Karpas-422 (cell line): ENCODE measurements around the gene PREX1. TPM values are rescaled to one million over a fixed set of nuclear protein-coding genes. Genes with fewer than 3 reads are reported as not detected.
A peak's percentile ranks its signal among the peaks of the same experiment; 100 is the strongest.

Experiments used
- DNase-seq: peaks from one replicate; pipeline ENCODE4 v3.0.0-alpha.2; 2015
- H2AFZ ChIP-seq: fragments of 200-600 bp; sonication (generic); 2 replicates; pipeline ENCODE4 v1.6.1; 2014; ENCODE audit warnings: antibody characterized with exemption, low read length, mixed read lengths
- H3K27ac ChIP-seq: fragments of 200-600 bp; sonication (generic); 2 replicates; pipeline ENCODE4 v1.5.1; 2014; ENCODE audit warnings: mild to moderate bottlenecking, low read length, moderate library complexity
- H3K27me3 ChIP-seq: fragments of 200-600 bp; sonication (generic); 2 replicates; pipeline ENCODE4 v1.6.1; 2014; ENCODE audit warnings: low read length, mixed read lengths
- H3K36me3 ChIP-seq: fragments of 200-600 bp; sonication (generic); 2 replicates; pipeline ENCODE4 v1.6.1; 2014; ENCODE audit warnings: low read length, mixed read lengths; ENCODE audit not compliant: insufficient read depth
- H3K4me1 ChIP-seq: fragments of 200-600 bp; sonication (generic); 2 replicates; pipeline ENCODE4 v1.6.1; 2014; ENCODE audit warnings: mild to moderate bottlenecking, low read length, mixed read lengths
- H3K4me2 ChIP-seq: fragments of 200-600 bp; sonication (generic); 2 replicates; pipeline ENCODE4 v1.6.1; 2014; ENCODE audit warnings: low read length, low read depth, mild to moderate bottlenecking; ENCODE audit not compliant: poor library complexity, severe bottlenecking
- H3K4me3 ChIP-seq: fragments of 200-600 bp; sonication (generic); 2 replicates; pipeline ENCODE4 v1.5.1; 2014; ENCODE audit warnings: mild to moderate bottlenecking, antibody characterized with exemption, low read length, mixed read lengths
- H3K79me2 ChIP-seq: fragments of 200-600 bp; sonication (generic); 2 replicates; pipeline ENCODE4 v1.6.1; 2014; ENCODE audit warnings: mild to moderate bottlenecking, low read length, mixed read lengths
- H3K9ac ChIP-seq: fragments of 200-600 bp; sonication (generic); 2 replicates; pipeline ENCODE4 v1.6.0; 2014; ENCODE audit warnings: low read length
- H3K9me2 ChIP-seq: fragments of 200-600 bp; sonication (generic), shearing (Covaris generic); replicated peaks from 2 replicates; pipeline ENCODE4 v1.6.0; 2014; ENCODE audit warnings: mild to moderate bottlenecking, low read length, moderate library complexity; ENCODE audit not compliant: insufficient read depth
- H3K9me3 ChIP-seq: fragments of 300-700, 200-600 bp; sonication (generic); 2 replicates; pipeline ENCODE4 v1.6.1; 2014; ENCODE audit warnings: low read length, mixed read lengths
- H4K20me1 ChIP-seq: fragments of 200-600 bp; sonication (generic); 2 replicates; pipeline ENCODE4 v1.6.1; 2014; ENCODE audit warnings: mild to moderate bottlenecking, antibody characterized with exemption, low read length, low read depth; ENCODE audit not compliant: insufficient read depth
- total RNA-seq: library from RNA; depleted of rRNA; stranded (reverse); fragments of >200 nt; shearing (Covaris generic); gene quantifications from 2 replicates; pipeline ENCODE4 v1.2.3, GENCODE V29; 2014; ENCODE audit warnings: low replicate concordance

Gene PREX1
- total RNA-seq, 1 experiment from 2014 or later, result not detected

DNA sequence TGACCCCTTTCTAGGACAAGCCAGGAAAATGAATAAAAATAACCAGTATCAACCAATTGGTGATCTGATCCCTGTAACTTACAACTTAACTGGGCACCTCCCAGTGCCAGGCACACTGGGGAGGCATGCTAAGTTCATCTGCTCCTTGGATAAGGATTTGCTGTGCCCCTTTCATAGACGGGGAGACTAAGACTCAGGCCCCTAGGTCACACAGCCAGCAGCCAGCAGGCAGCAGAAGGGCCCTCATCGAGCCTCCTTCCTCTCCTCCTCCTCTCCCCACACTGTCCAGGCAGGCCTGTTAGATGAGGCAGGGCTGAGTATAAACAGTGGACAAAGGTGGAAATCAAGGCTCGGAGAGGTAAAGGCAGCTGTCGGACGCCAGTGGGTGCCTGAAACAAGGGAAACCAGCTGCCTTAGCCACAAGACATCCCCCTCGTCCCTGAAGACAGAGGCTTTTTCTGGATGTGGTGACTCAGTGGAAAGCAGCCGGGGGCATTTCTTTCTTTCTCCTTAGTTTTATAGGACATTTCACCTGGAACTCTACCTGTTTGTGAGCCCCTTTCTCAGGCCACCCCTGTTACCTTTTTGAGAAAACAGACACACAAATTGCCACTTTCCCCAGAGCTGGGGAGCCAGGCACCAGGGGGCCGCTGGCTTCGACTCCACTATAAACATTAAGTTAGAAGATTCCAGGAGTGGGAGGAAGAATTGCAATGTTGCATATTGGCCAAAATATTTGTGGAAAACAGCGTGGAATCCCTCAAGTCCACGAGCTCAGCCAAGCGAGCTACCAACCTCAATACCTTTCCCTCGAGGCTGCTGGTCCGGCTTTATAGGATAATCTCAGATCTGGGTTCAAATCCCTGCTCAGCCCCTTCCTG is 166.0 kb downstream of the PREX1 start:
- Histone ChIP-seq H3K4me2 (no peak overlapping the region), H3K79me2 (no peaks in the 10 kb centered on the region), H3K27me3 (no peaks in the 10 kb centered on the region), H3K9me2 (no peaks in the 10 kb centered on the region), H3K9me3 (no peaks in the 10 kb centered on the region), H3K4me3 (no peak overlapping the region), H3K27ac (no peak overlapping the region), H2AFZ (no peak overlapping the region), H3K36me3 (no peaks in the 10 kb centered on the region), H3K9ac (no peak overlapping the region), H3K4me1 (no peaks in the 10 kb centered on the region), H4K20me1 (no peaks in the 10 kb centered on the region; the same call in 1 of the 2 replicates)
- DNase-seq, result no peak

- no peak overlapping the region for H3K9ac ChIP-seq
- H3K79me2 ChIP-seq, result no peaks in the 10 kb centered on the region
- no peaks in the 10 kb centered on the region for H3K36me3 ChIP-seq
- H3K9me3 ChIP-seq, result no peaks in the 10 kb centered on the region
- no peak overlapping the region for H3K4me3 ChIP-seq
- H3K4me1 ChIP-seq, result no peaks in the 10 kb centered on the region
- H3K4me2 ChIP-seq, result no peak overlapping the region
- no peaks in the 10 kb centered on the region for H3K27me3 ChIP-seq
- no peak for DNase-seq
- H3K27ac ChIP-seq, result no peak overlapping the region
- no peaks in the 10 kb centered on the region for H3K9me2 ChIP-seq
- H2AFZ ChIP-seq, result no peak overlapping the region
- no peaks in the 10 kb centered on the region; the same call in 1 of the 2 replicates for H4K20me1 ChIP-seq
These were observed 167.0 kb downstream of the PREX1 start for GRCh38 chr20:48660788-48661187.

DNA sequence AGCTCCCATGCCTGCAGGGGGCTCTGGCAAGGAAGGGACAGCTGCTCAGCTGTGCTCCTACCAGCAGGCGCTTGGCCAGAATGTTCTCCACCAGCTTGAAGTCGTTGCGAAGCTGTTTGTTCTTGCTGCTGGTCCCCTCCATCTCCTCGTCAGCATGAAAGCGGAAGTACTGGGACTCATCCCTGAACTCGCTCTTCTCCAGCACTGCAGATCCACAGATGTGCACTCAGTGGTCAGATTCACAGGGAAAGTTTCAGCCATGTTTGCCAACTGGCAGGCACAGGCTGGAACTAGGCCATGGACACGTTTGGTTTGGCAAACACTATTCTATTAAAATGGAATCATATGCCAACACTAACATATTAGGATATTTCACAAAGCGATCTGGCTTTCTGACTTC is 167.9 kb downstream of the PREX1 start:
- Histone ChIP-seq H3K4me1 (no peaks in the 10 kb centered on the region), H3K27me3 (no peaks in the 10 kb centered on the region), H3K4me3 (no peak overlapping the region), H3K79me2 (no peaks in the 10 kb centered on the region), H2AFZ (no peak overlapping the region), H3K27ac (no peak overlapping the region), H3K9me3 (no peaks in the 10 kb centered on the region), H3K4me2 (no peak overlapping the region), H3K9ac (no peak overlapping the region), H3K36me3 (no peaks in the 10 kb centered on the region), H4K20me1 (no peaks in the 10 kb centered on the region; the same call in 1 of the 2 replicates), H3K9me2 (no peaks in the 10 kb centered on the region)
- DNase-seq, result no peak

- H3K27ac ChIP-seq, result no peak overlapping the region
- no peaks in the 10 kb centered on the region for H3K36me3 ChIP-seq
- H3K9me3 ChIP-seq, result no peaks in the 10 kb centered on the region
- no peaks in the 10 kb centered on the region for H3K4me1 ChIP-seq
- no peaks in the 10 kb centered on the region; the same call in 1 of the 2 replicates for H4K20me1 ChIP-seq
- no peaks in the 10 kb centered on the region for H3K79me2 ChIP-seq
- no peak overlapping the region for H3K4me3 ChIP-seq
- DNase-seq, result no peak
- H2AFZ ChIP-seq, result no peak overlapping the region
- H3K9me2 ChIP-seq, result no peaks in the 10 kb centered on the region
- no peaks in the 10 kb centered on the region for H3K27me3 ChIP-seq
- H3K9ac ChIP-seq, result no peak overlapping the region
- H3K4me2 ChIP-seq, result no peak overlapping the region
These were observed 169.3 kb downstream of the PREX1 start for GRCh38 chr20:48658505-48658904.

- Histone ChIP-seq H3K9ac (no peak overlapping the region), H3K27me3 (no peaks in the 10 kb centered on the region), H3K4me2 (no peak overlapping the region), H3K36me3 (no peaks in the 10 kb centered on the region), H3K27ac (no peak overlapping the region), H3K4me3 (no peak overlapping the region), H3K9me3 (no peaks in the 10 kb centered on the region), H3K4me1 (no peaks in the 10 kb centered on the region), H3K79me2 (no peaks in the 10 kb centered on the region), H2AFZ (no peak overlapping the region), H4K20me1 (no peaks in the 10 kb centered on the region; the same call in 1 of the 2 replicates), H3K9me2 (no peaks in the 10 kb centered on the region)
- no peak for DNase-seq
These were observed 169.7 kb downstream of the PREX1 start for GRCh38 chr20:48658198-48658476.

DNA sequence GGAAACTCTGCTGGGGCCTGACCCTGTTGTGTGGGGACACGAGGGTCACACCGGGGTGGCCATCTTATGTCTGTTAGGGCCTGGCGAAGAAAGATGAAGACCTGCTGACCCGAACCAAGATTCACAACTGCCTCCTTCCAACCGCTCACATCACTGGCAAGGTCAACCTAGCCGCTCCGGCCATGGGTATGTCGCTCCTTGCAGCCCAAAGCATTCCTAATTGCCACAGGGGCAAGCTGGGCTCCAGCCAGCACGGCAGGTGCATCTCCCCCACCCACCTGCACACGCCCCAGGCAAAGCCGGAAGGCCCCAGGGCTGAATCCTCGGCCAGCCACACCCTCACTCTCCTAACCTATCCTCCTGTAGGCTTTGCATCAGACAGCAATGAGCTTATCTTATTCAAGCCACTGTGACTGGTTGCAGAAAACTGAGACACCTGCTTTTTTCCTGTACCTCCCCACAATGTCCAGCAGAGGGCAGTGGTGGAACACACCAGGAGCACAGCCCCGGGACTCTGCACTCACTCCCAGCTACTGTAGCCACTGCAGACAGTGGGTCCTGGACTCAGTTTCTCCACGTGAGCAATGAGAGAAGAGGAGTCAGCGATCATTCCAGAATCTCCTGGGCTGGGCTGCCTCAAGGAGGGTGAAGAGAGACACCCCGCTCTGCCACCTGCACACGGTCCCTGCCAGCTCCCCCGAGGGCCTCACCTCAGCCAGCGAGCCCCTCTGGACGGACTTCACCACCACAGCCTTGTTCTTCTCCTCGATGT is 170.2 kb downstream of the PREX1 start:
- no peaks in the 10 kb centered on the region for H3K27me3 ChIP-seq
- no peak overlapping the region for H2AFZ ChIP-seq
- no peaks in the 10 kb centered on the region for H3K79me2 ChIP-seq
- H4K20me1 ChIP-seq, result no peaks in the 10 kb centered on the region; the same call in 1 of the 2 replicates
- no peaks in the 10 kb centered on the region for H3K9me2 ChIP-seq
- H3K9ac ChIP-seq, result no peak overlapping the region
- H3K9me3 ChIP-seq, result no peaks in the 10 kb centered on the region
- H3K27ac ChIP-seq, result no peak overlapping the region
- no peaks in the 10 kb centered on the region for H3K36me3 ChIP-seq
- no peak overlapping the region for H3K4me3 ChIP-seq
- no peak overlapping the region for H3K4me2 ChIP-seq
- peak; percentile 92 for DNase-seq
- H3K4me1 ChIP-seq, result no peaks in the 10 kb centered on the region

- Histone ChIP-seq H3K9ac (no peak overlapping the region), H3K27me3 (no peaks in the 10 kb centered on the region), H3K36me3 (no peaks in the 10 kb centered on the region), H3K79me2 (no peaks in the 10 kb centered on the region), H2AFZ (no peak overlapping the region), H3K27ac (no peak overlapping the region), H3K4me3 (no peak overlapping the region), H3K4me2 (no peak overlapping the region), H3K4me1 (no peaks in the 10 kb centered on the region), H4K20me1 (no peaks in the 10 kb centered on the region; the same call in 1 of the 2 replicates), H3K9me2 (no peaks in the 10 kb centered on the region), H3K9me3 (no peaks in the 10 kb centered on the region)
- peak; percentile 61 for DNase-seq
These were observed 171.1 kb downstream of the PREX1 start for GRCh38 chr20:48656661-48657211.

DNA sequence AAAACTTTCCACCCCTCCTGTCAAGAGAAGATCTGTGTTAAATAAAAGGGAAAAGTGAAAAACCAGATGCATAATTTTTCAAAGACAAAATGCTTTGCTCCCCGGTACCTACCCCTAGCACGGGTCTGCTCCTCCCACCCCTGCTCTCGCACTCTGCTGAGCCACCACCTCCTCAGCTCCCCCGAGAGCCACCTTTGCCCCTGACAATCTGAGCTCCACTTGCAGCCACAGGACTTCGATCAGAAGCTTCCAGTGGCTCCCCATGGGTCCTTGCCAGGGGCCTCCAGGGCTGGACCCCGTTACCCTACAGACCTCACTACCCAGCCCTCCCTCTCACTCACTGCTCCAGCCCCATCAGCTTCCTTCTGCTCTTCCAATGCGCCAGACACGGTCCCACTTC is 171.7 kb downstream of the PREX1 start:
- DNase-seq, result no peak
- Histone ChIP-seq H3K4me2 (no peak overlapping the region), H4K20me1 (no peaks in the 10 kb centered on the region; the same call in 1 of the 2 replicates), H3K27me3 (no peaks in the 10 kb centered on the region), H3K9ac (no peak overlapping the region), H3K79me2 (no peaks in the 10 kb centered on the region), H3K36me3 (no peaks in the 10 kb centered on the region), H3K9me3 (no peaks in the 10 kb centered on the region), H3K9me2 (no peaks in the 10 kb centered on the region), H3K4me1 (no peaks in the 10 kb centered on the region), H3K27ac (no peak overlapping the region), H3K4me3 (no peak overlapping the region), H2AFZ (no peak overlapping the region)
